Measurements from ENCODE around the gene SYTL4.
"Not testable (repeated sequence)": the region's sequence is repeated elsewhere in the genome, so short reads cannot be mapped to it uniquely, and the experiment has no call there.

SYTL4 gene

DNA sequence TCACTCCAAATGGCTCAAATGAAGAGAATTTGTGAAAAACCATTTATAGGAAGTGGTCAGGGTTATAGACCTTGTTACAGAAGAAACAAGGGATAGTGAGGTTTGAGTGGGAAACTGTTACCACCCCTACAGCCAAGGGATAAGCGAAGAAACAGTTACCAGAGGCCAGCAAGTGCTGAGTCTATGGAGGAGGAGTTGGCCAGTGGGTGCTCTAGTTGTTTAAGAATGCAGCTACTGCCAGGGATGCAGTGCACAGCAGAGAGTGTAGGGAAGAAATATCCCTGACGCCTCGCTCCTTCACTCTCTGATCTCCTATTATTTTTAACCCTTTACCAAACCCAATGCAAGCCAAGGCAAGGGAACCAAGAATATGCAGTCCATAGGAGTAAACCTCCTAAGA, 15.2 kb upstream of the SYTL4 start:
- TF ChIP-seq, protein P1, sequence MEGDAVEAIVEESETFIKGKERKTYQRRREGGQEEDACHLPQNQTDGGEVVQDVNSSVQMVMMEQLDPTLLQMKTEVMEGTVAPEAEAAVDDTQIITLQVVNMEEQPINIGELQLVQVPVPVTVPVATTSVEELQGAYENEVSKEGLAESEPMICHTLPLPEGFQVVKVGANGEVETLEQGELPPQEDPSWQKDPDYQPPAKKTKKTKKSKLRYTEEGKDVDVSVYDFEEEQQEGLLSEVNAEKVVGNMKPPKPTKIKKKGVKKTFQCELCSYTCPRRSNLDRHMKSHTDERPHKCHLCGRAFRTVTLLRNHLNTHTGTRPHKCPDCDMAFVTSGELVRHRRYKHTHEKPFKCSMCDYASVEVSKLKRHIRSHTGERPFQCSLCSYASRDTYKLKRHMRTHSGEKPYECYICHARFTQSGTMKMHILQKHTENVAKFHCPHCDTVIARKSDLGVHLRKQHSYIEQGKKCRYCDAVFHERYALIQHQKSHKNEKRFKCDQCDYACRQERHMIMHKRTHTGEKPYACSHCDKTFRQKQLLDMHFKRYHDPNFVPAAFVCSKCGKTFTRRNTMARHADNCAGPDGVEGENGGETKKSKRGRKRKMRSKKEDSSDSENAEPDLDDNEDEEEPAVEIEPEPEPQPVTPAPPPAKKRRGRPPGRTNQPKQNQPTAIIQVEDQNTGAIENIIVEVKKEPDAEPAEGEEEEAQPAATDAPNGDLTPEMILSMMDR (IDR thresholded peaks at IDR 0.05; ENCODE audit: low read depth, low read length), result no peak
- no peaks in the 10 kb centered on the region for H3K27me3 ChIP-seq (ENCODE audit: insufficient read depth, low read depth, severe bottlenecking)
- no peak for DNase-seq
- H3K27ac ChIP-seq, result no peak overlapping the region
- H3K9me3 ChIP-seq (ENCODE audit: severe bottlenecking), result no peaks in the 10 kb centered on the region
- no peaks in the 10 kb centered on the region for H3K36me3 ChIP-seq
- H3K4me3 ChIP-seq (ENCODE audit: low read depth, low read length), result no peak overlapping the region

DNA sequence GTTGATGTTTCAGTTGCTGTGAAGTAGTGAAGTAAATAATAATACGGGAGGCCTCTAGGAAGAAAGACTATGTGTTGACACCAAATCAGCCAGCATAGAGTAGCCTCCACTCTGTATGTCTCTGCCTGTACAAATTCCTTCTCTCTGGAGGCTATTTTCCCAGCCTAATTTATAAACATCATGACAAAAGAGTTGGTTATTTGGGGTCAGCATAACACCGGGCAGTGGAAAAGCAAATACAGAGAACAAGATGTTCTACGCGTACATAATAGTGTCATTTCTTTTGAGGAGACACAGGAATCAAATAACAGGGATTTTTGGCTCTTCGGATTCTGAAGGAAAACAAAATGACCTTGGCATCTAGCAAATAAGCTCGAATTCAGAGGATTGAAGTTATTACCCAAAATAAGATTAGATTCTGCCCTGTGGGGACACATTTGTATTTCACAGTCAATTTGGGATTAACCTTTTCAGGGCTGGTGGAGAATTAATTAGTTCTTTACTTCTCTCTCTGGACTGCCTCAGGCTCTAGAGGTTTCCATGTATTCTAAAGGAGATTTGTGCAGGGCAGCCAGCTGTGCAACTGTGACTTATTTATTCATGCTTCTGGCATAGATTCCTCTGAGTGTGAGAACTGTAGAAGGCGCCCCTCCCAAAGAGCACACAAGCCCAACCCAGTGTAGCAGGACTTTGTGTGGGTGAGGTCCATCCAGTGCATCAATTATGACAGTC, 14.1 kb upstream of the SYTL4 start:
- Histone ChIP-seq H3K9me3 (ENCODE audit: severe bottlenecking) (no peaks in the 10 kb centered on the region), H3K4me3 (ENCODE audit: low read depth, low read length) (no peak overlapping the region), H3K27me3 (ENCODE audit: insufficient read depth, low read depth, severe bottlenecking) (no peaks in the 10 kb centered on the region), H3K27ac (no peak overlapping the region), H3K36me3 (no peaks in the 10 kb centered on the region)
- DNase-seq, result no peak
- TF ChIP-seq, protein P1 (IDR thresholded peaks at IDR 0.05; ENCODE audit: low read depth, low read length), result no peak

DNA sequence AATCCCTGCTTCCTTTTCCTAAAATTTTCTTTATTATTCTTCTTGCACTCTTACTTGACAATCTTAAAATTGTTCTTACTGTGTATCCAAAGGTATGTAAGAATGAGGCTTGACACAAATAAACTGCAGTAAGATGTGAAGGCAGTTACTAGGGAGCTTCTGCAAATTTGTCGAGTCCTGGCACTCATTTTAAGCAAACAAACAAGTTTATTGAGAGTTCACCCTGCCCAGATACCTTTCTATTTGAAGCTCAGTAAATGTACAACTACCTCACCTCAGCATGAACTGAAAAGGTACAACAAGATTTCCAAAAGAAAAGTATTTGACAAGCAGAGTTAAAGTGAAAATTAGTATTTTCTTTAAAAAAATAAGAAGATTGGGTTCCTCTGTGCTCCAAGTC, 13.3 kb upstream of the SYTL4 start:
- DNase-seq, result no peak
- H3K36me3 ChIP-seq, result no peaks in the 10 kb centered on the region
- no peaks in the 10 kb centered on the region for H3K27me3 ChIP-seq (ENCODE audit: insufficient read depth, low read depth, severe bottlenecking)
- TF ChIP-seq, protein P1 (IDR thresholded peaks at IDR 0.05; ENCODE audit: low read depth, low read length), result no peak
- no peak overlapping the region for H3K4me3 ChIP-seq (ENCODE audit: low read depth, low read length)
- no peaks in the 10 kb centered on the region for H3K9me3 ChIP-seq (ENCODE audit: severe bottlenecking)
- no peak overlapping the region for H3K27ac ChIP-seq

DNA sequence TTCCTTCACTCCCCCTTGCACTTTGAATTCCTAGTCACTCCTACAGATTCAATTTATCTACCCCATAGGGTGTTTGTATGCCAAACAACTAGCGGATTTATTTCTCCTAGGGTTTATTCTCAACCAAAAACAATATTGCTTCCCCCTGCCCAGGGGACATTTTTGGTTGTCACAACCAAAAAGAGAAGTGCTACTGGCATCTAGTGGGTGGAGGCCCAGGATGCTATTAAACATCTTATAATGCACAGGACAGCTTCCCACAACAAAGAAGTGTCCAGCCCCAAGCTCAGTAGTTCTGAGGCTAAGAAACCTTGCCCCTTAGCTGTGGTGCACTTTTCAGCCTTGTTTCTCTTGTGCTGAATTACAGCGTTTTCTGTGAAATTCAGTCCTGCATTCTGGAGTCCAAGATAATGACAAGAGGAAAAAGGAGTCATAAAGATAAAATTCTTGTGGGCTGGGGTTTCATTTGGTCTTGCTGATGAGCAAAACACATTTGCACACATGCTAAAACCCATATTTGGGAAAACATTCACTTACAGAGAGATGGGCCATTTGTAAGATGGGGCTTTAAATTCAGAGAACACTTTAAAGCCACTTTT, 11.2 kb upstream of the SYTL4 start:
- no peak for DNase-seq
- TF ChIP-seq, protein P1 (IDR thresholded peaks at IDR 0.05; ENCODE audit: low read depth, low read length), result no peak
- Histone ChIP-seq H3K27me3 (ENCODE audit: insufficient read depth, low read depth, severe bottlenecking) (no peaks in the 10 kb centered on the region), H3K9me3 (ENCODE audit: severe bottlenecking) (no peaks in the 10 kb centered on the region), H3K27ac (no peak overlapping the region), H3K4me3 (ENCODE audit: low read depth, low read length) (no peak overlapping the region), H3K36me3 (no peaks in the 10 kb centered on the region)

DNA sequence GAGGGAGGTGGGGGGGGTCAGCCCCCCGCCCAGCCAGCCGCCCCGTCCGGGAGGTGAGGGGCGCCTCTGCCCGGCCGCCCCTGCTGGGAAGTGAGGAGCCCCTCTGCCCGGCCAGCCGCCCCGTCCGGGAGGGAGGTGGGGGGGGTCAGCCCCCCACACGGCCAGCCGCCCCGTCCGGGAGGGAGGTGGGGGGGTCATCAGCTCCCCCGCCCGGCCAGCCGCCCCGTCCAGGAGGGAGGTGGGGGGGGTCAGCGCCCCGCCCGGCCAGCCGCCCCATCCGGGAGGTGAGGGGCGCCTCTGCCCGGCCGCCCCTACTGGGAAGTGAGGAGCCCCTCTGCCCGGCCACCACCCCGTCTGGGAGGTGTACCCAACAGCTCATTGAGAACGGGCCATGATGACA, 7.9 kb downstream of the SYTL4 start:
- H3K4me3 ChIP-seq (ENCODE audit: low read depth, low read length); H3K27me3 ChIP-seq (ENCODE audit: insufficient read depth, low read depth, severe bottlenecking); DNase-seq; H3K9me3 ChIP-seq (ENCODE audit: severe bottlenecking); H3K27ac ChIP-seq: not testable (repeated sequence)
- peaks cover 12% of the 10 kb centered on the region for H3K36me3 ChIP-seq

DNA sequence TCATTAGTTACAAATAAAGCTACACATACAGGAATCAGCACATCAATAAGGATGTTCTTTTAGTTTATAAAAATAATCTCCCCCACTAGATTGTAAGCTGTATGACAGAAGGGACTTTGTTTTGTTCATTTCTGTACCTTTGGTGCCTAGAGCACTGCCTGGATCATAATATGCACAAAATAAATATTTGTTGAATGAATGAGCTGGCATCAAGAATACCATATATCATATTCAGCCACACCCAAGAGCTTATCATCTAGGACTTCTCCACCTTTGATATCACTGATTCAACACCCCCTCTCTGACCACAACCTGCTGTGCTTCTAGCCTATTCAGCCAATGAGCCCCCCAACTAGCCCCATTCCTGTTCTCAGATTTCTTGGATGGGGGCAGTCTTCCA, 10.6 kb downstream of the SYTL4 start:
- TF ChIP-seq, protein P1 (IDR thresholded peaks at IDR 0.05; ENCODE audit: low read depth, low read length), result no peak
- H3K27ac ChIP-seq, result peak overlapping the region; percentile 67

More for the DNA sequence above, 10.6 kb downstream of the SYTL4 start:
- Histone ChIP-seq H3K4me3 (ENCODE audit: low read depth, low read length) (no peak overlapping the region), H3K36me3 (no peaks in the 10 kb centered on the region), H3K9me3 (ENCODE audit: severe bottlenecking) (peaks cover 2% of the 10 kb centered on the region), H3K27me3 (ENCODE audit: insufficient read depth, low read depth, severe bottlenecking) (no peaks in the 10 kb centered on the region)
- no peak for DNase-seq
